ENCODE results near the gene TRAF1.

Gene TRAF1

DNA sequence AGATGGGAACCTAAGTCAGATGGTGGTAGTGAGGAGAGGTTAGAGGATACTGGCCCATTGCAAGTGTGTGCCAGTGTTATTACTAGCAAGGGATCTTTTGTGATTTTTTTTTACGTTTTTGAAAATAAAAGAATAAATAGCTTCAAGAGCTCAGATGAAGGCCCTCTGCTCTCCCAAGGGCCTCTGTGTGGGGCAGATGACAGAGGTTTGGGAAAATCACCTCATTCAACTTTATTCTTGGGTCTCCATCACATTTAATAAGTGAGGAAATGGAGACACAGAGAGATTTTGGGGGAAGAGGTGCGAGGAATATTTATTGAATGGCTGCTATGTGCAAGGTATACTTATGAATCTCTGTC, 10.1 kb upstream of the TRAF1 start:
- H3K4me3 ChIP-seq (replicated peaks in 1 of 2; ENCODE audit: low read depth in 2 of 2, low read length in 2 of 2): no peak overlapping the region
- no peak for DNase-seq (ENCODE audit: low read depth in 2 of 2)
- TF ChIP-seq CTCF (IDR thresholded peaks at IDR 0.05; ENCODE audit: low read depth, low read length): no peak

GRCh38 chr9:120936011-120936763, 9.6 kb upstream of the TRAF1 start:
- TF ChIP-seq CTCF (IDR thresholded peaks at IDR 0.05; ENCODE audit: low read depth, low read length): peak; percentile 95
- DNase-seq (ENCODE audit: low read depth in 2 of 2): peak; percentile 97 to 98
- peak overlapping the region; percentile 14 to 49 for H3K4me3 ChIP-seq (replicated peaks in 1 of 2; ENCODE audit: low read depth in 2 of 2, low read length in 2 of 2)

DNA sequence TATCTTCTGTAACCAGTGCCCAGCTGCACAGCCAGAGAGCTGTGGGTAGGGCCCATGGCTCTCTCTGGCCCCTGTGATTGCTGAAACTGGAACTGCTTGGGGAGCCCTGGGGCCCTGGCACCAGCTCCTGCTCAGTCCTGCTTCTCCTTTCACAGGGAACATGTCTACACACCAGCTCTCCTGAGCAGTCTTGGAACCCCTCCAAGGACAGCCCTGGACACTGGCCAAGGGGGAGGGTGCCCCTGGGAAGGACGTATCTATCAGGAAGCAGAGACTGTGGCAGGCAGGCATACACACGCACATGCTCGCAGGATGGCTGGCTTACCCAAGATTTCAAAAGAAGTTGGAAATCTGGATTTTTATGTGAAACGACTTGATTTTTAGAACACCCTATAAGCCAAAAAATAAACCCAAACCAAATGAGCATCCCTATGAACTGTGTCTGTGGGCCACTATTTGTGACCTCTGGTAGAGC, 8.8 kb upstream of the TRAF1 start:
- peak; percentile 97 to 98 for DNase-seq (ENCODE audit: low read depth in 2 of 2)
- H3K4me3 ChIP-seq (replicated peaks in 1 of 2; ENCODE audit: low read depth in 2 of 2, low read length in 2 of 2): peak overlapping the region in 1 of 2 donors; percentile 15
- TF ChIP-seq CTCF (IDR thresholded peaks at IDR 0.05; ENCODE audit: low read depth, low read length): no peak

GRCh38 chr9:120934281-120934680, 7.7 kb upstream of the TRAF1 start:
- no peak for TF ChIP-seq CTCF (IDR thresholded peaks at IDR 0.05; ENCODE audit: low read depth, low read length)
- no peak overlapping the region for H3K4me3 ChIP-seq (replicated peaks in 1 of 2; ENCODE audit: low read depth in 2 of 2, low read length in 2 of 2)
- no peak for DNase-seq (ENCODE audit: low read depth in 2 of 2)

GRCh38 chr9:120933310-120934055, 6.9 kb upstream of the TRAF1 start:
- DNase-seq (ENCODE audit: low read depth in 2 of 2): no peak
- no peak overlapping the region for H3K4me3 ChIP-seq (replicated peaks in 1 of 2; ENCODE audit: low read depth in 2 of 2, low read length in 2 of 2)
- no peak for TF ChIP-seq CTCF (IDR thresholded peaks at IDR 0.05; ENCODE audit: low read depth, low read length)

DNA sequence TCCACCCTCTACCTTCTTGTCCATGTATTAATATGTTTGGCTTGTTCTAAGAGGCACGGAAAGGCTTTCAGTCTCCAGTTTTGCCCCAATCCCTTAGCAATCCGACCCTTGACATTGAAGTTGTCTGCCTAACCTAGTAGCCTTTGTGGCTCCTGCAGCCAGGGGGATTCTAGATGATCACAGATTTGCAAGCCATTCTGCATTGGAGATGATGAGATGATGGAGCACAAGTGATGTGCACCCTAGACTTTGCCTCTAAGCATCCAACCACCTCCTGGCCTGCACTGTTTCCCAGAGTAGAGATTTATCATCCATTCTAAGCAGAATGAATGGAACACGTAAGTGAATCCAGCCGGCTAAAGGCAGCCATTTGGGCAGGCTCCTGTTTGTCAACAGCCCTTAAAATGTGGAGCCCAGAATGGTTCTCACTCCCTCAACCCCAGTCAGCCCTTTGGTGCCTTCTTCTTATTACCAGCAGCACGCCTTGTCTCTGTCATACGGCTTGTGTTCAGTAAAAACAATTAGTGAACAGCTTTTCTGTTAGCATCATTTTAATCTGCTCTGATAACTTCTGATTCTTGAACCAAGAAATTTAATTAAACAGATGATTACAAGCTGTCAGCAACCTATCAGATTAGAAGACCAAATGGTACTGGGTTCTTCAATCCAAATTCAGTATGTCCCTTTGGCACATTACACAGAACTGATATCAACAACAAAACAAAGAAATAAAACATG, 5.7 kb upstream of the TRAF1 start:
- no peak for TF ChIP-seq CTCF (IDR thresholded peaks at IDR 0.05; ENCODE audit: low read depth, low read length)
- no peak for DNase-seq (ENCODE audit: low read depth in 2 of 2)
- H3K4me3 ChIP-seq (replicated peaks in 1 of 2; ENCODE audit: low read depth in 2 of 2, low read length in 2 of 2): no peak overlapping the region
